ENCODE results near the gene GOLPH3. TPM values are rescaled to one million over a fixed set of nuclear protein-coding genes. Genes with fewer than 3 reads are reported as not detected.

The GOLPH3 gene
- total RNA-seq, 2 donors from 2014 or later: 118 to 259 TPM

DNA sequence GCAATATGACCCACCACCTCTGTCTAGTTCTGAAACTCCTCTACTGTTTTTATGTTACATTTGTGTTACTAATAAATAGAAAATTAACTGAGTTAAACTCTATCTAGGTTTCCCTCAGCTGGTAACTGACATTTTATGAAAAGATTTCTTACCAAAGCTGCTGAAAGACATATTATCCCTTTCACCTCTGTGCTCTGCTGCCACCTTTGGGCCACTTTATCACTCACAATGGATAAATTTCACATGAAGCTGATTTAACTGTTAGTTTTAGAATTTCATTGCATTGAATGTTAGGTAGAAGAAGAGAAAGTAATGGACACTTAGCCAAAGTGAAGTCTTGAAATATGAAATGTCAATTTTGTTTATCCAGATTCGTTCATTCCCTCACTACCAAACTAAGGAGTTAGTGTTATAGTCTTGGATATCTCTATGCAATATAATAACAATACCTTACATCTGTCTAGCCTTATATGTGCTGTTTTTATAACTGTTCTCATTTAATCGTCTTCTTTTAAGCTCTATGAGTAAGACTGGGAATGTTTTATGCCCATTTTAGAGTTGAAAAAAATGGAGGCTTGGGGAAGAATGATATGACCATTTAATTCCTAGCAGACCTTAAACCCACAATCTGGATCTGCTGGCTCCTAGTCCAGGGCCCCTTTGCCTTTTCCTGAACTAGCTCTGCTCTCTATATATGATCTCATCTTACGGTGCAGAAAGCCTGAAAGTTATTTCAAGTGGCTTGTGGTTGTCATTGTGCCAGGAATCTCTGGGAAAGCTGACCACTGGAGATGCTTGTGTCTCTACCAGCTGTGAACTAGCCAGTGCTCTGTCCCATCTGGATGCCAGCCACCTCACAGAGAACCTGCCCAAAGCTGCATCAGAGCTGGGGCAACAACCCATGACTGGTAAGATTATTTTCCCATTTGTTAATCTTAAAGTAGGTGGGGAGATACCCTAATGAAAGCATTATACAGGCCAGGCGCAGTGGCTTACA lies 97.1 kb downstream of the GOLPH3 start:
- Histone ChIP-seq H3K27me3 (replicated peaks; ENCODE audit: insufficient read depth) (no peaks in the 10 kb centered on the region), H3K9me3 (no peaks in the 10 kb centered on the region), H3K4me3 (no peak overlapping the region), H3K4me1 (replicated peaks) (no peaks in the 10 kb centered on the region), H3K36me3 (peaks cover 0 to 3% of the 10 kb centered on the region in 2 donors), H3K27ac (no peak overlapping the region)
- peak; percentile 44 for DNase-seq (ENCODE audit: low spot score)
- no peak for TF ChIP-seq POLR2A (IDR thresholded peaks at IDR 0.05)
- TF ChIP-seq POLR2AphosphoS5 (IDR thresholded peaks at IDR 0.05): no peak
- peak; percentile 30 to 83 (median 74) for TF ChIP-seq CTCF (IDR thresholded peaks at IDR 0.05)
- WGBS: 42% methylated on average over 4 of the region's 4 CpGs
- intact Hi-C loops (cut with DNase I): loop anchor here (5.0 kb wide), 1 partner anchor 250 kb away; no protein-coding TSS in a partner anchor

Small RNA genes lying within 50 kb of the gene (small RNA-seq; reads per million reads assigned to genes)
- gene RF00019: 0 reads per million in 2 donors

Other genes starting within 250 kb of the GOLPH3 start
- gene MTMR12, start 138.6 kb upstream of the GOLPH3 start, total RNA-seq: 10 to 100 TPM; 43.1 to 70.7 TPM

Data from prostate gland (tissue), 2 donors.